Activated CD8-positive, alpha-beta memory T cell treated with anti-CD3 and anti-CD28 coated beads, Interleukin-2, amount 50 U/mL, for 24 hours (primary cell): Measurements from ENCODE around the gene SFTPD.
"Not testable (repeated sequence)": the region's sequence is repeated elsewhere in the genome, so short reads cannot be mapped to it uniquely, and the experiment has no call there.

Source experiments
- DNase-seq: peaks from one replicate; pipeline ENCODE4 v3.0.0-alpha.2; 2020; ENCODE audit errors: extremely low read depth

SFTPD gene

GRCh38 chr10:79925614-79926013 is 23.3 kb downstream of the SFTPD start:
- no peak for DNase-seq

GRCh38 chr10:79923669-79924068 is 25.2 kb downstream of the SFTPD start:
- no peak for DNase-seq

GRCh38 chr10:79923145-79923544 is 25.8 kb downstream of the SFTPD start:
- no peak for DNase-seq

- not testable (repeated sequence) for DNase-seq
Measured at GRCh38 chr10:79922011-79922412, 26.9 kb downstream of the SFTPD start.

- DNase-seq, result not testable (repeated sequence)
Measured at GRCh38 chr10:79915838-79916237, 33.1 kb downstream of the SFTPD start.

- not testable (repeated sequence) for DNase-seq
Measured at GRCh38 chr10:79914512-79914911, 34.4 kb downstream of the SFTPD start.

GRCh38 chr10:79910836-79911235 is 38.1 kb downstream of the SFTPD start:
- no peak for DNase-seq

- no peak for DNase-seq
Measured at GRCh38 chr10:79910344-79910743, 38.6 kb downstream of the SFTPD start.

GRCh38 chr10:79905322-79906314 is 43.3 kb downstream of the SFTPD start:
- no peak for DNase-seq

- peak; percentile 14 for DNase-seq
Measured at GRCh38 chr10:79904671-79905321, 44.1 kb downstream of the SFTPD start.

GRCh38 chr10:79901571-79901970 is 47.3 kb downstream of the SFTPD start:
- not testable (repeated sequence) for DNase-seq

GRCh38 chr10:79898597-79899325 is 50.1 kb downstream of the SFTPD start:
- DNase-seq, result no peak

- not testable (repeated sequence) for DNase-seq
Measured at GRCh38 chr10:79892896-79893295, 56.0 kb downstream of the SFTPD start.

- no peak for DNase-seq
Measured at GRCh38 chr10:79890469-79890868, 58.4 kb downstream of the SFTPD start.

GRCh38 chr10:79888984-79889383 is 59.9 kb downstream of the SFTPD start:
- DNase-seq, result not testable (repeated sequence)
